IPS-20b (cell line): ENCODE measurements around the gene PCOLCE2.

ENCODE experiments used
- H3K27ac ChIP-seq: one replicate; pipeline ENCODE4 v1.5.1; 2013; ENCODE audit warnings: low read length
- H3K27me3 ChIP-seq: 2 replicates; pipeline ENCODE4 v1.6.1; 2013; ENCODE audit warnings: mild to moderate bottlenecking, low read length, inconsistent platforms; ENCODE audit not compliant: insufficient read depth
- H3K36me3 ChIP-seq: 2 replicates; pipeline ENCODE4 v1.6.1; 2013; ENCODE audit warnings: low read depth, mild to moderate bottlenecking, inconsistent platforms, low read length, moderate library complexity; ENCODE audit not compliant: insufficient read depth
- H3K4me1 ChIP-seq: 2 replicates; pipeline ENCODE4 v1.6.1; 2013; ENCODE audit warnings: mild to moderate bottlenecking, control low read depth, inconsistent platforms, low read length, moderate library complexity; ENCODE audit not compliant: insufficient read depth
- H3K4me3 ChIP-seq: 2 replicates; pipeline ENCODE4 v1.5.1; 2013; ENCODE audit warnings: mild to moderate bottlenecking, low read length, inconsistent platforms
- H3K9ac ChIP-seq: 2 replicates; pipeline ENCODE4 v1.6.1; 2013; ENCODE audit warnings: low read depth, mild to moderate bottlenecking, inconsistent platforms, low read length, moderate library complexity
- H3K9me3 ChIP-seq: 2 replicates; pipeline ENCODE4 v1.6.1; 2013; ENCODE audit warnings: mild to moderate bottlenecking, low read depth, low read length, inconsistent platforms; ENCODE audit not compliant: insufficient read depth

The PCOLCE2 gene

GRCh38 chr3:142787719-142788118 is 101.2 kb downstream of the PCOLCE2 start:
- Histone ChIP-seq H3K27me3 (no peaks in the 10 kb centered on the region), H3K4me3 (no peak overlapping the region), H3K27ac (no peak overlapping the region), H3K4me1 (peaks cover 5% of the 10 kb centered on the region; the same call in 1 of the 2 replicates), H3K36me3 (peaks cover 6% of the 10 kb centered on the region; the same call in 1 of the 2 replicates), H3K9me3 (no peaks in the 10 kb centered on the region), H3K9ac (no peak overlapping the region)

GRCh38 chr3:142785996-142786395 is 102.9 kb downstream of the PCOLCE2 start:
- no peak overlapping the region for H3K4me3 ChIP-seq
- peaks cover 6% of the 10 kb centered on the region; the same call in 1 of the 2 replicates for H3K36me3 ChIP-seq
- no peaks in the 10 kb centered on the region for H3K4me1 ChIP-seq
- no peaks in the 10 kb centered on the region for H3K9me3 ChIP-seq
- no peak overlapping the region for H3K9ac ChIP-seq
- no peak overlapping the region for H3K27ac ChIP-seq
- no peaks in the 10 kb centered on the region for H3K27me3 ChIP-seq

- Histone ChIP-seq H3K4me1 (no peaks in the 10 kb centered on the region), H3K36me3 (peaks cover 6% of the 10 kb centered on the region; the same call in 1 of the 2 replicates)
Observed at GRCh38 chr3:142784228-142784627, 104.7 kb downstream of the PCOLCE2 start.

GRCh38 chr3:142782616-142783015 is 106.3 kb downstream of the PCOLCE2 start:
- no peaks in the 10 kb centered on the region for H3K27me3 ChIP-seq
- H3K9ac ChIP-seq, result no peak overlapping the region
- H3K36me3 ChIP-seq, result peaks cover 6% of the 10 kb centered on the region; the same call in 1 of the 2 replicates
- no peak overlapping the region for H3K4me3 ChIP-seq
- H3K27ac ChIP-seq, result no peak overlapping the region
- H3K9me3 ChIP-seq, result no peaks in the 10 kb centered on the region
- H3K4me1 ChIP-seq, result no peaks in the 10 kb centered on the region

More at GRCh38 chr3:142784228-142784627, 104.7 kb downstream of the PCOLCE2 start:
- H3K9me3 ChIP-seq, result no peaks in the 10 kb centered on the region
- no peak overlapping the region for H3K27ac ChIP-seq
- H3K4me3 ChIP-seq, result no peak overlapping the region
- no peaks in the 10 kb centered on the region for H3K27me3 ChIP-seq
- no peak overlapping the region for H3K9ac ChIP-seq

- peaks cover 1% of the 10 kb centered on the region; the same call in 1 of the 2 replicates for H3K36me3 ChIP-seq
- no peak overlapping the region for H3K4me3 ChIP-seq
- H3K4me1 ChIP-seq, result no peaks in the 10 kb centered on the region
- H3K27me3 ChIP-seq, result no peaks in the 10 kb centered on the region
- no peak overlapping the region for H3K27ac ChIP-seq
- no peak overlapping the region for H3K9ac ChIP-seq
- no peaks in the 10 kb centered on the region for H3K9me3 ChIP-seq
Observed at GRCh38 chr3:142779591-142779990, 109.3 kb downstream of the PCOLCE2 start.

- Histone ChIP-seq H3K36me3 (no peaks in the 10 kb centered on the region), H3K9ac (no peak overlapping the region), H3K9me3 (no peaks in the 10 kb centered on the region), H3K4me3 (no peak overlapping the region), H3K27ac (no peak overlapping the region), H3K27me3 (no peaks in the 10 kb centered on the region), H3K4me1 (no peaks in the 10 kb centered on the region)
Observed at GRCh38 chr3:142778541-142778940, 110.3 kb downstream of the PCOLCE2 start.

DNA sequence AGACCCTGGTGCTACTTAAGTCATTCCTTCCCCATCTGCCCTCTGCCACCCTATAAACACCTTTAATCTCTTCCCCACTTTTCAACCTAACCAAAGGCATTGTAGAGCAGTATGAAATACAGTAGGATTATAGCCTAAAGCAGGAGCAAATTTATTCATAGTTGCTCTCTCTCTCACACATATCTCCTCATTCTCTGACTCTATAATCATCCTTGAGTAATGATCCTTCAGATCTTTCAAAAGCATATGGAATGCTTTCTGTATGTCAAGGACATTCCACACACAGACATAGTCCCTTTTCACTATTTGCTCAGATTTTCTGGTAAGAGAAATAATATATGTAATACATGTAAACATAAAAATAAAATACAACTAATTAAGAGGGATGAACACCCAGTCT is 111.0 kb downstream of the PCOLCE2 start:
- Histone ChIP-seq H3K4me3 (no peak overlapping the region), H3K27ac (no peak overlapping the region), H3K4me1 (no peaks in the 10 kb centered on the region), H3K36me3 (no peaks in the 10 kb centered on the region), H3K9me3 (no peaks in the 10 kb centered on the region), H3K27me3 (no peaks in the 10 kb centered on the region), H3K9ac (no peak overlapping the region)

DNA sequence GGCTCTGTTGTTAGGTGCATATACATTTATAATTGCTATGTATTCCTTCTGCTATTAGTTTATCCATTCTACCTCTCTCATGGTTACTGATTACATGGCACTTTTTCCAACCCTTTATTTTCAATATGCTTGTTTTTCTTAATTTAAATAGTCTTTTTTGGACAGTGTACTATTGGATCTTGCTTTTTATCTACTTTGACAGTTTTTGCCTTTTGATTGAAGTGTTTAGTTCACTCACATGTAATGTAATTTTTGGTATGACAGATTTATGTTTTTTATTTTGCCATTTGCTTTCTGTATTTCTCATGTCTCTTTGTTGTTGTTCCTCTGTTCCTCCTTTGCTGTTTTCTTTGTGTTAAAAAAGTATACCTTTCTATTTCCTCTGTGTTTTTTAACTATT is 120.5 kb downstream of the PCOLCE2 start:
- no peaks in the 10 kb centered on the region for H3K9me3 ChIP-seq

More for the DNA sequence above, 120.5 kb downstream of the PCOLCE2 start:
- Histone ChIP-seq H3K4me3 (no peak overlapping the region), H3K27me3 (no peaks in the 10 kb centered on the region), H3K36me3 (no peaks in the 10 kb centered on the region; the same call in 1 of the 2 replicates), H3K4me1 (no peaks in the 10 kb centered on the region), H3K9ac (no peak overlapping the region), H3K27ac (no peak overlapping the region)
